CD4-positive, CD25-positive, alpha-beta regulatory T cell (primary cell): ENCODE data around the gene PCBP4. TPM values are rescaled to one million over a fixed set of nuclear protein-coding genes. Genes with fewer than 3 reads are reported as not detected.
A peak's percentile ranks its signal among the peaks of the same experiment; 100 is the strongest.

Experiments
- ATAC-seq, 2 donors: fragments of 150-1000 bp; cut with Tn5 transposase; one replicate each; pipeline ENCODE4 v1.10.0; 2021; ENCODE audit warnings: low read depth in 2 of 2, moderate number of reproducible peaks in 2 of 2, moderate library complexity in 1 of 2
- DNase-seq, 3 donors: peaks; one replicate each; pipeline versions ENCODE4 v3.0.0 to v3.0.0-alpha.2; 2012 to 2022; ENCODE audit warnings: mixed read lengths in 1 of 3
- H3K27ac ChIP-seq: one replicate; pipeline ENCODE4 v1.7.0; 2013; ENCODE audit warnings: mild to moderate bottlenecking, low read length; ENCODE audit not compliant: insufficient read depth, poor library complexity, severe bottlenecking
- H3K27me3 ChIP-seq: one replicate; pipeline ENCODE4 v1.7.0; 2013; ENCODE audit warnings: low read length; ENCODE audit not compliant: control insufficient read depth, insufficient read depth
- H3K36me3 ChIP-seq: one replicate; pipeline ENCODE4 v1.7.0; 2013; ENCODE audit warnings: mild to moderate bottlenecking, low read length, moderate library complexity; ENCODE audit not compliant: control insufficient read depth, insufficient read depth
- H3K4me1 ChIP-seq: 2 replicates; pipeline ENCODE4 v1.7.0; 2013; ENCODE audit warnings: mild to moderate bottlenecking, low read length; ENCODE audit not compliant: insufficient read depth, control insufficient read depth, poor library complexity, severe bottlenecking
- H3K4me3 ChIP-seq: one replicate; pipeline ENCODE4 v1.7.0; 2013; ENCODE audit warnings: low read depth, mild to moderate bottlenecking, low read length, moderate library complexity
- H3K9me3 ChIP-seq, 2 experiments: 1 replicate in 1 of 2; 2 replicates in 1 of 2; pipeline ENCODE4 v1.7.0; 2013; ENCODE audit warnings: low read length in 2 of 2, mild to moderate bottlenecking in 1 of 2, moderate library complexity in 1 of 2; ENCODE audit not compliant: control insufficient read depth in 2 of 2
- H3K27ac Mint-ChIP-seq, 3 donors: one replicate each; pipeline ENCODE4 v1.8.0; 2020 to 2022; ENCODE audit warnings: mild to moderate bottlenecking in 3 of 3, mixed read lengths in 3 of 3, moderate library complexity in 2 of 3
- H3K27me3 Mint-ChIP-seq: one replicate; pipeline ENCODE4 v1.8.0; 2022; ENCODE audit warnings: mild to moderate bottlenecking, mixed read lengths
- H3K36me3 Mint-ChIP-seq: one replicate; pipeline ENCODE4 v1.8.0; 2020; ENCODE audit warnings: mixed read lengths
- H3K4me1 Mint-ChIP-seq, 4 donors: one replicate each; pipeline ENCODE4 v1.8.0; 2020 to 2022; ENCODE audit warnings: mixed read lengths in 4 of 4, mild to moderate bottlenecking in 1 of 4
- H3K4me3 Mint-ChIP-seq, 4 donors: one replicate each; pipeline ENCODE4 v1.8.0; 2020 to 2022; ENCODE audit warnings: mild to moderate bottlenecking in 4 of 4, mixed read lengths in 4 of 4, moderate library complexity in 3 of 4
- H3K9me3 Mint-ChIP-seq, 7 donors: one replicate each; pipeline ENCODE4 v1.8.0; 2020 to 2022; ENCODE audit warnings: mixed read lengths in 7 of 7, mild to moderate bottlenecking in 3 of 7, moderate library complexity in 2 of 7
- polyA plus RNA-seq, 4 donors: library from polyadenylated mRNA; unstranded; fragments of 300-500 nt; fragmentation: Illumina TruSeq; gene quantifications; one replicate each; pipeline ENCODE4 v1.2.3, GENCODE V29; 2021
- total RNA-seq: library from RNA; stranded (reverse); gene quantifications from one replicate; pipeline ENCODE4 v1.2.3, GENCODE V29; 2022

The PCBP4 gene
- total and polyA plus RNA-seq, 5 donors from 2014 or later: 9.6 to 24.6 (median 13.7) TPM

DNA sequence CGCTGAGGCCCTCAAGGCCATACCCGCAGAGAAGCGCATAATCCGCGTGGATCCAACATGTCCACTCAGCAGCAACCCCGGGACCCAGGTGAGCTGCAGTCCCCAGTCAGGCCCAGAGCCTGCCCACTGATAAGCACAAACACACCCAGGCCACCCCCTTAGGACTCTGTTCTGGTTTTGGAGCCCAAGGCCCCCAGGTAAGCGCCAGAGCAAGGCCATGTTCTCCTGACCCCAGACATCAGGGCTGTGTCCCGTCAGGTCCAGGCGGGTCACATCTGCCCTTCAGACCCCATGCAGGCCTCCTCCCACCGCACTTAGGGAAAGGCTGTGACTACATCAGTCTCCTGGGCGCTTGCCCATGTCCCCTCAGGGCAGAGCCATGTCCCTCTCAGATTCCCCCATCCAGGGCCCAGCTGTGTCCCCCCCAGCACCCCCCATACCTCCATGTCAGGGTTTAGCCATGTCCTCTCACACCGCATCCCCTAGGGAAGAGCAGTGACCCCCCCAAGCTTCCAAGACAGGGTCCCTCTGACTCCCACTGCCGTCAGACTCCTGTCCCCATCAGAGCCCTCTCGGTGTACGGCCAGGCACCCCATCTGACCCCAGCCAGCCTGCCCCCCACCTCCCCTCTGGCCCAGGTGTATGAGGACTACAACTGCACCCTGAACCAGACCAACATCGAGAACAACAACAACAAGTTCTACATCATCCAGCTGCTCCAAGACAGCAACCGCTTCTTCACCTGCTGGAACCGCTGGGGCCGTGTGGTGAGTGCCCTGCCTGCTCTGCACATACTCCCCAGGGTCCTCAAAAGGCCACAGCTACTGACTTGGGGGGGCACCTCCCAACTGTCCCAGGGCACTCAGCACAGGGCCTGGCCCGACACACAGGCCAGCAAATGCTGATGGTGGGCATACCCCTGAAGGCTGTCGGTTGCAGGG is 23.5 kb downstream of the PCBP4 start:
- ATAC-seq: no peak
- Mint-ChIP-seq H3K9me3 (no peaks in the 10 kb centered on the region), H3K4me3 (peak overlapping the region in 2 of 4 donors; percentile 61 to 95), H3K27ac (peak overlapping the region in 1 of 3 donors; percentile 94), H3K36me3 (peaks cover 7% of the 10 kb centered on the region), H3K27me3 (peaks cover 4% of the 10 kb centered on the region), H3K4me1 (peaks cover 0 to 43% (median 26%) of the 10 kb centered on the region in 4 donors)
- no peak for DNase-seq
- Histone ChIP-seq H3K4me1 (peaks cover 30% of the 10 kb centered on the region), H3K27me3 (no peaks in the 10 kb centered on the region), H3K36me3 (no peaks in the 10 kb centered on the region), H3K4me3 (no peak overlapping the region), H3K27ac (peak overlapping the region; percentile 74), H3K9me3 (no peaks in the 10 kb centered on the region)

GRCh38 chr3:51942603-51943450 is 24.4 kb downstream of the PCBP4 start:
- H3K4me3 Mint-ChIP-seq: peak overlapping the region; percentile 90 to 96 (median 94)
- peaks cover 0 to 44% (median 26%) of the 10 kb centered on the region in 4 donors for H3K4me1 Mint-ChIP-seq
- Histone ChIP-seq H3K27ac (peak overlapping the region; percentile 74), H3K36me3 (peaks cover 7% of the 10 kb centered on the region), H3K4me1 (peaks cover 30% of the 10 kb centered on the region), H3K27me3 (no peaks in the 10 kb centered on the region), H3K9me3 (no peaks in the 10 kb centered on the region), H3K4me3 (peak overlapping the region; percentile 64)
- DNase-seq (peak; percentile 25 to 79 (median 34)), ATAC-seq (no peak)
- no peaks in the 10 kb centered on the region for H3K9me3 Mint-ChIP-seq
- peak overlapping the region; percentile 77 to 94 (median 84) for H3K27ac Mint-ChIP-seq
- H3K36me3 Mint-ChIP-seq: peaks cover 3% of the 10 kb centered on the region
- H3K27me3 Mint-ChIP-seq: peaks cover 4% of the 10 kb centered on the region

DNA sequence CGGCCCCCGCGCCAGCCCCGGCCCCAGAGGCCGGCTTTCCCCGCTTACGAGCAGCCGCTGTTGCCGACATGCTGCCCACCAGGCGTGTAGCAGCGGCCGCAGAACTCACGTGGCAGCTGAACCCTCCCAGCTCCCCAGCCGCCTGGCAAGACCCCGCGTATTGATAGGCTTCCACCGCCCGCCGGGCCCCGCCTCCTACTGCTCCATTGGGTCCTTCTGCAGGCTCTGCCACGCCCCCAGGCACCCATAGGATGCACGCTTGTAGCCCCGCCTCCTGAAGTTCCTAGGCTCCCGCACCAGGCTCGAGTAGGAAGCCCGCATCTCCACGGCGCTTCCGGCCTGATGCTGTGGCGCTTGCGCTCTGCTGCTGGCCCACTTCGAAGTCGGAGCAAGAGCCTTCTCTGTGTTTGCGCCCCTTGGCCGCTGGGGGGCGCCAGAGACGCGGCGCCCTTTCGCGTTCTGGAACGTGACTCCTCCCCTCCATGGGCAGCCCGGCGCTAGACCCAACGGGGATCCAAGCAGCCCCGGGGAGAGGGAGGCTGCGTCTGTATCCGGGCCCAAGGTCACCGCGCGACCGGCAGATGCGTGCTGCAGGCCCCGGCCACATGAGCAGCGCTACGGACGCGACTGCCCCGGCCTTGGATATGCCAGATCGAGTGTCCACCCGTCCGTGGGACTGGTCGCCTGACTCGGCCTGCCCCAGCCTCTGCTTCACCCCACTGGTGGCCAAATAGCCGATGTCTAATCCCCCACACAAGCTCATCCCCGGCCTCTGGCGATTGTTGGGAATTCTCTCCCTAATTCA is 25.3 kb downstream of the PCBP4 start, which contains the start of the genes PARP3 and RRP9:
Gene PARP3, plus strand, starts transcription at position 566 of the 805 bp plus-strand sequence. CDS start 993 bp downstream, outside the sequence.
Gene RRP9, minus strand, starts transcription at position 107 of the 805 bp plus-strand sequence. Its CDS starts 37 bp downstream, at position 70.
- peaks cover 4% of the 10 kb centered on the region for H3K27me3 Mint-ChIP-seq
- no peaks in the 10 kb centered on the region for H3K27me3 ChIP-seq
- no peaks in the 10 kb centered on the region for H3K9me3 ChIP-seq
- H3K36me3 Mint-ChIP-seq: peaks cover 8% of the 10 kb centered on the region
- H3K27ac Mint-ChIP-seq: peak within 1 kb of the TSS; percentile 84 to 95 (median 94)
- H3K4me3 ChIP-seq: peak within 1 kb of the TSS; percentile 71
- H3K9me3 Mint-ChIP-seq: no peaks in the 10 kb centered on the region
- H3K27ac ChIP-seq: peak within 1 kb of the TSS; percentile 74
- peaks cover 0 to 44% (median 26%) of the 10 kb centered on the region in 4 donors for H3K4me1 Mint-ChIP-seq
- H3K4me3 Mint-ChIP-seq: peak within 1 kb of the TSS; percentile 90 to 96 (median 94)
- H3K36me3 ChIP-seq: peaks cover 16% of the 10 kb centered on the region
- peaks cover 30% of the 10 kb centered on the region for H3K4me1 ChIP-seq
- ATAC-seq (peak; percentile 91 to 94), DNase-seq (peak; percentile 99 to 100 (median 99))

DNA sequence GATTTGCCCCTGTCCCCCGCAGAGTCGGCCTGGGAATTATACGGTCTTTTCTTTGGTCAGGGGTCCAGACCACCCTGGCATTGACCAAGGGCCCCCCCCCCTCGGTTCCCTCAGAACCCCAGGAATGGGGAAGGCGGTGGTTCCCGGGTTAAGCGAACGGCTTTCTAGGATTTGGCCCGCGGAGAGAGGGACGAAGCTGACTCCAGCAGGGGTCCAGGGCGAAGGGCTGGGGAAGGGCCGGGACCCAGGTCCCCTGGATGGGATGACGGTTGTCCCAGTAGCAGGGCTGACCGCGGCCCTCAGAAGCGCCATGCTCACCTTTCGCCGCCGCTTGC is 25.8 kb downstream of the PCBP4 start:
- peaks cover 0 to 44% (median 26%) of the 10 kb centered on the region in 4 donors for H3K4me1 Mint-ChIP-seq
- peaks cover 4% of the 10 kb centered on the region for H3K27me3 Mint-ChIP-seq
- H3K4me3 Mint-ChIP-seq: peak overlapping the region; percentile 90 to 96 (median 94)

GRCh38 chr3:51940648-51941462 is 26.4 kb downstream of the PCBP4 start:
- H3K4me1 Mint-ChIP-seq: peaks cover 0 to 44% (median 24%) of the 10 kb centered on the region in 4 donors
- H3K36me3 Mint-ChIP-seq: peaks cover 9% of the 10 kb centered on the region
- no peaks in the 10 kb centered on the region for H3K9me3 Mint-ChIP-seq
- DNase-seq (no peak), ATAC-seq (no peak)
- H3K4me1 ChIP-seq: peaks cover 30% of the 10 kb centered on the region
- H3K27ac Mint-ChIP-seq: peak overlapping the region; percentile 65 to 85 (median 74)
- H3K4me3 ChIP-seq: peak overlapping the region; percentile 71
- H3K27ac ChIP-seq: peak overlapping the region; percentile 70
- peaks cover 27% of the 10 kb centered on the region for H3K36me3 ChIP-seq
- H3K4me3 Mint-ChIP-seq: peak overlapping the region; percentile 68 to 96 (median 94)
- no peaks in the 10 kb centered on the region for H3K9me3 ChIP-seq
- H3K27me3 Mint-ChIP-seq: no peaks in the 10 kb centered on the region
- no peaks in the 10 kb centered on the region for H3K27me3 ChIP-seq

More for the DNA sequence above, 25.8 kb downstream of the PCBP4 start:
- Mint-ChIP-seq H3K9me3 (no peaks in the 10 kb centered on the region), H3K27ac (peak overlapping the region; percentile 84 to 95 (median 85)), H3K36me3 (peaks cover 6% of the 10 kb centered on the region)
- ATAC-seq: no peak
- no peaks in the 10 kb centered on the region for H3K27me3 ChIP-seq
- H3K9me3 ChIP-seq: no peaks in the 10 kb centered on the region
- DNase-seq: no peak
- peak overlapping the region; percentile 70 for H3K27ac ChIP-seq
- peaks cover 30% of the 10 kb centered on the region for H3K4me1 ChIP-seq
- peaks cover 21% of the 10 kb centered on the region for H3K36me3 ChIP-seq
- peak overlapping the region; percentile 71 for H3K4me3 ChIP-seq

GRCh38 chr3:51938780-51939425 is 28.4 kb downstream of the PCBP4 start:
- Histone ChIP-seq H3K9me3 (no peaks in the 10 kb centered on the region), H3K27me3 (no peaks in the 10 kb centered on the region), H3K4me3 (no peak overlapping the region), H3K27ac (no peak overlapping the region), H3K36me3 (peaks cover 45% of the 10 kb centered on the region), H3K4me1 (peaks cover 30% of the 10 kb centered on the region)
- DNase-seq: no peak
- peaks cover 0 to 44% (median 24%) of the 10 kb centered on the region in 4 donors for H3K4me1 Mint-ChIP-seq
- peak overlapping the region in 1 of 3 donors; percentile 61 for H3K27ac Mint-ChIP-seq
- ATAC-seq: no peak
- no peaks in the 10 kb centered on the region for H3K9me3 Mint-ChIP-seq
- peak overlapping the region in 3 of 4 donors; percentile 3 to 68 (median 8) for H3K4me3 Mint-ChIP-seq
- H3K27me3 Mint-ChIP-seq: no peaks in the 10 kb centered on the region
- H3K36me3 Mint-ChIP-seq: peaks cover 20% of the 10 kb centered on the region
